Measurements from ENCODE around the gene TMPRSS2.
A peak's percentile ranks its signal among the peaks of the same experiment; 100 is the strongest.

The TMPRSS2 gene

DNA sequence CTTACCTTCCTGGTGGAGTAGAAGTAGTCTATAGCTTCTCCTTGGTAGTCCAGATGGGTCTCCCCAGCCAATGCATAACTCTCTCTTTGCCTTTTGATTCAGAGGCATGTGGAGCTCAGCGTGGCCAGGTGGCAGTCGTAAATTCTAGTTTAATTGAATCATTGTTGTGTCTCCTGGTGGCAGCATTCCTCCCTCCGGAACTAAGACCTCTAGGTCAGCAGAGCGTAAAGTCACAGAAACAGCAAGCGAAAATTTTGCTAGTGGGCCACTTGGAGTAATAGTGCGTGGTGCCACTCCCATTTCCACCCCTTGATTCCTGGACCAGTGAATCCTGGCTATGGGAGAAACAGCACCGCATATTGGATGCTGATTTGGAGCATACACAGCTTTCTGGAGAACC is 3.9 kb upstream of the TMPRSS2 start:
- H3K27me3 ChIP-seq (ENCODE audit: control insufficient read depth in 1 of 2, insufficient read depth in 2 of 2, low read length in 2 of 2) = no peaks in the 10 kb centered on the region
- H3K9ac ChIP-seq (ENCODE audit: low read depth in 1 of 2, low read length in 2 of 2) = no peak overlapping the region
- no peak overlapping the region for H3K27ac ChIP-seq (ENCODE audit: low read depth, low read length)
- H3K36me3 ChIP-seq (ENCODE audit: control insufficient read depth in 1 of 2, insufficient read depth in 2 of 2, low read length in 2 of 2) = no peaks in the 10 kb centered on the region
- no peak overlapping the region for H3K4me3 ChIP-seq (ENCODE audit: low read depth in 1 of 2, low read length in 2 of 2)
- H3K4me1 ChIP-seq (ENCODE audit: control insufficient read depth in 1 of 2, insufficient read depth in 2 of 2, low read length in 2 of 2) = peaks cover 16 to 19% of the 10 kb centered on the region in 2 donors
- H3K9me3 ChIP-seq (ENCODE audit: control insufficient read depth in 1 of 2, low read length in 2 of 2) = no peaks in the 10 kb centered on the region

DNA sequence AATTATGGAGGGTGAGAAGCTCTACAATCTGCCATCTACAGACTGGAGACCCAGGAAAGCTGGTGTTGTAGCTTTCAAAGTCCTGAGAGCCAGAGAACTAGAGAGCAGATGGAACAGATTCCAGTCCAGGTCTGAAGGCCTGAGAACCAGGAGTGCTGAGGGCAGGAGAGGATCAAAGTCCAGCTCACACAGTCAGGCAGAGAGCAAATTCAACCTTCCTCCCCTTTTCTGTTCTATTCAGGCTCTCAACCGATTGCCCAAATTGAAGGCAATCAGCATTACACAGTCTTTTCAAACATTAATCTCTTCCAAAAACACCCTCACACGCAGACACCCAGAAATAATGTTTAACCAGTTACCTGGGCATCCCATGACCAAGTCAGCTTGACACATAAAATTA is 2.5 kb upstream of the TMPRSS2 start:
- H3K36me3 ChIP-seq (ENCODE audit: control insufficient read depth in 1 of 2, insufficient read depth in 2 of 2, low read length in 2 of 2) = no peaks in the 10 kb centered on the region
- no peaks in the 10 kb centered on the region for H3K27me3 ChIP-seq (ENCODE audit: control insufficient read depth in 1 of 2, insufficient read depth in 2 of 2, low read length in 2 of 2)

DNA sequence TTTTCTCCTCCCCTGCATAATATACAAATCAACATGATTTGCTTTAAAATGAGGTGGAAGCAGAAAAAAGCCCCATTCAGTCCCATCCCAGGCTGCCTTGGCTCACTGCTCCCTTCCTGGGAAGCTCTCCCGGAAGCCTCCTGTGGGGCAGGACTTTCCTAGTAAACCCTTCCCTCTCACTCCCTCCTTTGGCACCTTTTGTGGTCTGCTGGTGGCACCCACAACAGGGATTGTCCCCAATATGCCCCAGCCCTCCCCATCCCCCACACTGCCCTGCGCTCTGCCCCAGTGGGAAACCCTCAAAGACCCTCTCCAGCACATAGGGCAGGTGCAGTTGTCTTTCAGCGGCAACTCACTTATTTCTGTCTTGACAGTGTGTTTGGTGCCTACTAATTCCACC is 1.8 kb upstream of the TMPRSS2 start:
- Histone ChIP-seq H3K4me1 (ENCODE audit: control insufficient read depth in 1 of 2, insufficient read depth in 2 of 2, low read length in 2 of 2) (peaks cover 19 to 20% of the 10 kb centered on the region in 2 donors), H3K36me3 (ENCODE audit: control insufficient read depth in 1 of 2, insufficient read depth in 2 of 2, low read length in 2 of 2) (no peaks in the 10 kb centered on the region), H3K9ac (ENCODE audit: low read depth in 1 of 2, low read length in 2 of 2) (no peak overlapping the region), H3K4me3 (ENCODE audit: low read depth in 1 of 2, low read length in 2 of 2) (no peak overlapping the region), H3K27me3 (ENCODE audit: control insufficient read depth in 1 of 2, insufficient read depth in 2 of 2, low read length in 2 of 2) (no peaks in the 10 kb centered on the region), H3K27ac (ENCODE audit: low read depth, low read length) (no peak overlapping the region), H3K9me3 (ENCODE audit: control insufficient read depth in 1 of 2, low read length in 2 of 2) (no peaks in the 10 kb centered on the region)

More for the DNA sequence above, 2.5 kb upstream of the TMPRSS2 start:
- H3K27ac ChIP-seq (ENCODE audit: low read depth, low read length) = no peak overlapping the region
- H3K4me3 ChIP-seq (ENCODE audit: low read depth in 1 of 2, low read length in 2 of 2) = no peak overlapping the region
- peaks cover 16 to 19% of the 10 kb centered on the region in 2 donors for H3K4me1 ChIP-seq (ENCODE audit: control insufficient read depth in 1 of 2, insufficient read depth in 2 of 2, low read length in 2 of 2)
- H3K9me3 ChIP-seq (ENCODE audit: control insufficient read depth in 1 of 2, low read length in 2 of 2) = no peaks in the 10 kb centered on the region
- no peak overlapping the region for H3K9ac ChIP-seq (ENCODE audit: low read depth in 1 of 2, low read length in 2 of 2)

DNA sequence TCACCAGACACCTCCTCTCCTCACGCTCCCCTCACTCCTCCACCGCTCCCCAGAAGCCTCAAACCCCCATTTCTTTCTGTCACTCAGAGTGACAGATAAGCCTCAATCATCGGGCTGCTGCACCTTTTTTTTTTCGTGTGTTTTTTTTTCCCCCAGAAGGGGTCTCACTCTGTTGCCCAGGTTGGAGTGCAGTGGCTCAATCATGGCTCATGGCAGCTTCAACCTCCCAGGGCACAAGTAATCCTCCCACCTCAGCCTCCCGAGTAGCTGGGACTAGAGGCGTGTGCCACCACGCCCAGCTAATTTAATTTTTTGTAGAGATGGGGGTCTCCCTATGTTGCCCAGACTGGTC is 1.2 kb upstream of the TMPRSS2 start:
- Histone ChIP-seq H3K9me3 (ENCODE audit: control insufficient read depth in 1 of 2, low read length in 2 of 2) (no peaks in the 10 kb centered on the region), H3K27ac (ENCODE audit: low read depth, low read length) (peak overlapping the region; percentile 79), H3K4me1 (ENCODE audit: control insufficient read depth in 1 of 2, insufficient read depth in 2 of 2, low read length in 2 of 2) (peaks cover 19 to 22% of the 10 kb centered on the region in 2 donors), H3K9ac (ENCODE audit: low read depth in 1 of 2, low read length in 2 of 2) (peak overlapping the region; percentile 66 to 83), H3K27me3 (ENCODE audit: control insufficient read depth in 1 of 2, insufficient read depth in 2 of 2, low read length in 2 of 2) (no peaks in the 10 kb centered on the region), H3K36me3 (ENCODE audit: control insufficient read depth in 1 of 2, insufficient read depth in 2 of 2, low read length in 2 of 2) (no peaks in the 10 kb centered on the region), H3K4me3 (ENCODE audit: low read depth in 1 of 2, low read length in 2 of 2) (peak overlapping the region; percentile 60 to 65)

DNA sequence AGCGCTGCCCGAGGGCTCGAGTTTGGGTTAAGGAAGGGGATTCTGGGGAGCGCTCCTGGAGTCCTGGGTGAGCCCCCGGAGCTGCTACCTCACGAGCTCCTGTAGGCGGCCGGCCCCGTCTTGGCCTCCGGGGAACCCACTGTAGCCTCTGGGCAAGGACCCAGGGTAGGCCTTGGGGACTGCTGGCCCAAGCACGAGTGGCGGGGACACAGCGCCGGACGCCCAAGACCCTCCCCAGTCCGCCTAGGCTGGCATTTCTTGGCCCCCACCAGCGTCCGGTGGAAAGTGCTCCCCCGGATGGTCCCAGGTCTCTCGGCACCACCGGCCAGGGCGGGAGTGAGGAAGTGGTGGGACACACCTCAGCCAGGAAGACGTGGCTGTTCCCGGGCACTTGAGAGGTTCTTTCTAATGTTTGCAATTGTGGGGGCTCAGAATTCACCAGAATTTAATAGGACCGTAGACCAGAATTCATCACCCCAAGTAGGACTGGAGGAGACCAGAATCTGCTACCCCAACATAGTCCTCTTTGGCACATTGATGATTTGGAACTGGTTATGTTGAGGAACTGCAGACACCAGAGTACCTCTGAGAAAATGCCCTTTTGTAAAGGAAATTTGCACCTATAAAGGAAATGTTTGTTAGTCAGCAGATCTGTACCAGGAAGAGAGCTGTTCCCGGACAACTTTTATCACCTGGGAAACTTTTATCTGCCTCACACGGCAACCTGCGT is 622 bp upstream of the TMPRSS2 start:
- H3K9me3 ChIP-seq (ENCODE audit: control insufficient read depth in 1 of 2, low read length in 2 of 2) = no peaks in the 10 kb centered on the region
- H3K27ac ChIP-seq (ENCODE audit: low read depth, low read length) = peak overlapping the region; percentile 79
- H3K9ac ChIP-seq (ENCODE audit: low read depth in 1 of 2, low read length in 2 of 2) = peak overlapping the region; percentile 66 to 83
- peak overlapping the region; percentile 60 to 65 for H3K4me3 ChIP-seq (ENCODE audit: low read depth in 1 of 2, low read length in 2 of 2)
- H3K4me1 ChIP-seq (ENCODE audit: control insufficient read depth in 1 of 2, insufficient read depth in 2 of 2, low read length in 2 of 2) = peaks cover 21 to 24% of the 10 kb centered on the region in 2 donors
- no peaks in the 10 kb centered on the region for H3K27me3 ChIP-seq (ENCODE audit: control insufficient read depth in 1 of 2, insufficient read depth in 2 of 2, low read length in 2 of 2)
- H3K36me3 ChIP-seq (ENCODE audit: control insufficient read depth in 1 of 2, insufficient read depth in 2 of 2, low read length in 2 of 2) = no peaks in the 10 kb centered on the region

DNA sequence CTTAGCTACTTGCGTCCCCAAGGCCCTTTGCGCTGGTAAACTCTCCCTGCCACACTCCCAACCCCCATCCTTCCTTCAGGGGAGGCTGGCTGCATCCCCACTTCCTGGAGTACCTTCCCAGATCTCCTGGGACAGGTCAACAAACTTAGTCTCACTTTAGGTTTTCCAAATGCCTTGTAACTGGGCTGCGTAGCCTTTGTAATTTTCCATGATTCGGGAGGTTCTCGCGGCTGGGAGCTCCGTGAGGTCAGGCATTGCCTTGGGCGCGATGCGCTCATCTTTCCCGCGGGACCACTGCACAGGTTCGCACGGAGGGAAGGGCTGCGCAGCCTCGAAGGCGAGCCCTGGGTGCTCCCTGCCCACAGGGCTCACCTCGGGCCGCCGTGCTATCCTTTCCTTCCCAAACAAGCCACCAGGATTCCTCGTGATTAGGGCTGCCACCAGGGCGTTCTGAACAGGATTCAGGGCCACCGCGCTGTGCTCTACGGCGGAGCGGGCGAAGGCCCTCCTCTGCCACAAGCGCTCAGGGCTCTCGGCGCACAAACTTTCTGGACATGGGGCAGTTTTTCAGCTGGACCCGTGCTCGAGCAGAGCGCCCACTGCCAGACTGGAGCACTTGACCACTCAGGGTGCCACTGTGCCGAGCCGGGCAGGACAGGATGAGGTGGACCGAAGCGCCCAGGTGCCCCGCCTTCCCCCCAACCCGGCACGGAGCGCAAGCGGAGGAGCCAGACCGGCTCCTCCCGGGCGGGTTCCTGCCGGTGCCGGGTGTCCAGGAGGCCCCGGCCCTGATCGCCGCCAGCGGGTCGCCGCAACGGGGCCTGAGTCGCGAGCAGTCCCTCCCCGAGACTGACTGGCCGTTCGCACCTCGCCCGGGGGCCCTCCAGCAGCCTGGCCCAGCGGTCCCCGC is 1.1 kb downstream of the TMPRSS2 start:
- Histone ChIP-seq H3K27me3 (ENCODE audit: control insufficient read depth in 1 of 2, insufficient read depth in 2 of 2, low read length in 2 of 2) (no peaks in the 10 kb centered on the region), H3K9ac (ENCODE audit: low read depth in 1 of 2, low read length in 2 of 2) (peak overlapping the region; percentile 89 to 94), H3K9me3 (ENCODE audit: control insufficient read depth in 1 of 2, low read length in 2 of 2) (no peaks in the 10 kb centered on the region), H3K36me3 (ENCODE audit: control insufficient read depth in 1 of 2, insufficient read depth in 2 of 2, low read length in 2 of 2) (peaks cover 0 to 4% of the 10 kb centered on the region in 2 donors), H3K4me3 (ENCODE audit: low read depth in 1 of 2, low read length in 2 of 2) (peak overlapping the region; percentile 83 to 84), H3K27ac (ENCODE audit: low read depth, low read length) (peak overlapping the region; percentile 91), H3K4me1 (ENCODE audit: control insufficient read depth in 1 of 2, insufficient read depth in 2 of 2, low read length in 2 of 2) (peaks cover 38% of the 10 kb centered on the region in 2 donors)

DNA sequence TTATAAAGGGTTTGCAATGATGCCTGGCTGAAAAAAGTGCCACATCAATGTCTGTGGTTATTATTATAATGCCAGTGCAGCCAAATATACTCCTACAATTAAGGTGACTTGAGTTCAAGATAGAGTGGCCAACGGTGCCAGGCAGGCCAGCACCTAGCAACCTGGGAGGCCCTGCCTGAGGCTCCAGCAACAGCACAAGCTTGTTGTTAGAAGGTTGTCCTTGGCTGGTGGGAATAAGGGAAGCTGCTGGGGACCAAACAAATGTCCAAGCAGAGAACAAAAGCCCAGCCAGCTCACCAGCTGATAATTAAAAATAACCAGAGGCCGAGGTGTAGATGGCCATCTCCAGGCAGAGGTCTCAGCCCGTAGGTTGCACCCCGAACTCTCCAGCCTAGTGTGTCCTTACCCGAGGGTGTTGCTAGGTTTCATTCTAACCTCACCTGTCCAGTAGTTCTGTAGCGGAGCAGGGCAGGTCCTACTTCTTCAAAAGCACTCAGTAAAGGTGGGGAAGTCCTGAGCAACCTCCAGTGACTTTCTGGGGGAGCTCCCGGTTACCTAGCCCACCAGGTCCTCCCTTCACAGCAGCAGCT is 1.9 kb downstream of the TMPRSS2 start:
- H3K9ac ChIP-seq (ENCODE audit: low read depth in 1 of 2, low read length in 2 of 2) = peak overlapping the region; percentile 89 to 94
- peak overlapping the region; percentile 91 for H3K27ac ChIP-seq (ENCODE audit: low read depth, low read length)
- H3K27me3 ChIP-seq (ENCODE audit: control insufficient read depth in 1 of 2, insufficient read depth in 2 of 2, low read length in 2 of 2) = no peaks in the 10 kb centered on the region
- H3K9me3 ChIP-seq (ENCODE audit: control insufficient read depth in 1 of 2, low read length in 2 of 2) = no peaks in the 10 kb centered on the region
- peaks cover 0 to 4% of the 10 kb centered on the region in 2 donors for H3K36me3 ChIP-seq (ENCODE audit: control insufficient read depth in 1 of 2, insufficient read depth in 2 of 2, low read length in 2 of 2)
- peak overlapping the region; percentile 83 to 84 for H3K4me3 ChIP-seq (ENCODE audit: low read depth in 1 of 2, low read length in 2 of 2)
- peaks cover 38 to 40% of the 10 kb centered on the region in 2 donors for H3K4me1 ChIP-seq (ENCODE audit: control insufficient read depth in 1 of 2, insufficient read depth in 2 of 2, low read length in 2 of 2)

DNA sequence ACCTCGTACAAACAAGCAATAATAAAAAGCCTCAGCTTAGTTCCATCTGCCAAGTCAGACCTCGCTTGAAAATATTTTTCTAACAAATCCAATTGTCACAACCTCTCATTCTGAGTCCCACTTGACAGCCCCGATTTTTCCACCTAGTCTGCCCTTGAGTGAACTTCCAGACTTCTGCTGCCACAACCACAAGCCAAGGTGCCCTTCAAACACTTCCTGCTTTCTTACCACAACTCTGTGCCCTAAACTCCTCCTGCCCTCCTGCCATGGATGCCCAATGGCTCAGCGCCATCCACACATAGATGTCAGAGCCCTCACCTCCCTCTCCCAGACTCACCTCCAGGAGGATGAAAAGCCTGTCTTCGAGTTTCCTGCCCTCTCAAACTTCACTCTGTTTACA is 3.9 kb downstream of the TMPRSS2 start:
- no peaks in the 10 kb centered on the region for H3K9me3 ChIP-seq (ENCODE audit: control insufficient read depth in 1 of 2, low read length in 2 of 2)
- peaks cover 0 to 4% of the 10 kb centered on the region in 2 donors for H3K36me3 ChIP-seq (ENCODE audit: control insufficient read depth in 1 of 2, insufficient read depth in 2 of 2, low read length in 2 of 2)
- peak overlapping the region; percentile 90 for H3K27ac ChIP-seq (ENCODE audit: low read depth, low read length)
- peak overlapping the region; percentile 83 to 84 for H3K4me3 ChIP-seq (ENCODE audit: low read depth in 1 of 2, low read length in 2 of 2)
- H3K4me1 ChIP-seq (ENCODE audit: control insufficient read depth in 1 of 2, insufficient read depth in 2 of 2, low read length in 2 of 2) = peaks cover 44 to 48% of the 10 kb centered on the region in 2 donors
- no peaks in the 10 kb centered on the region for H3K27me3 ChIP-seq (ENCODE audit: control insufficient read depth in 1 of 2, insufficient read depth in 2 of 2, low read length in 2 of 2)
- H3K9ac ChIP-seq (ENCODE audit: low read depth in 1 of 2, low read length in 2 of 2) = peak overlapping the region; percentile 89 to 94

DNA sequence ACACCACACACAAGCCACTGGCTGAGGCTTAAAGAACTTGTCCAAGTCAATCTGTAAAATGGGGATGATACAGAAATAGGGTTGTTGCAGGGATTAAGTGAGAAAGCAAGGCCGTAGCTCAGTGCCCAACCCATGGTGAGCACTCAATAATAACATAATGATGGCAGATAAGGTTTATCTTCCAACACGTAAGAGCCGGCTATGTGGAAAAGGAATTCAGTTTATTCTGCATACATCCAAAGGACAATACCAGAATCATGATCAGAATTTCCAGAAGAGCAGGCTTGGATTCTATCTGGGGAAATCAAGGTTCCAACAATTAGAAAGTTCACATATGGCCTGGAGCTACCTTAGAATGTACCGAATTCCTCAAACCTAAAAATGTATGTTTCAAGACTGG is 4.6 kb downstream of the TMPRSS2 start:
- peak overlapping the region in 1 of 2 donors; percentile 89 for H3K9ac ChIP-seq (ENCODE audit: low read depth in 1 of 2, low read length in 2 of 2)

DNA sequence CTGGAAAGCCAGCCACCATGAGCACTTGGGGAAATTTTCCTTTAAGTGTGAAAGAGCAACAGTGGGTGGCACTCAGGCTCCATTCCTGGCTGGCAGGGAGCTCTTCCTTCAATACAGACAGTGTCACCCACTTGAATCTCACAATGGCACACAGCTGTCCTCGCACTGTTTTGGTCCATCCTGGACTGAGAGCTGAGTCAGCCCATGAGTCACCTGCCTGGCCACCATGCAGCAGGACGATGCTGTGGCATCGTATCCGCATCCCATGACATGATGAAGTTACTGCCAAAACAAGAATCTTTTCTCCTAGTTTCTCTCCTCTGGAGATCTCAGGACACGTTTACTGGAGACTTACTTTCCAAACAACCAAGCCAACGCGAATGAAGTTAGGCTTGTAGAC is 6.0 kb downstream of the TMPRSS2 start:
- Histone ChIP-seq H3K9ac (ENCODE audit: low read depth in 1 of 2, low read length in 2 of 2) (peak overlapping the region; percentile 42 to 49), H3K27ac (ENCODE audit: low read depth, low read length) (peak overlapping the region; percentile 64), H3K27me3 (ENCODE audit: control insufficient read depth in 1 of 2, insufficient read depth in 2 of 2, low read length in 2 of 2) (no peaks in the 10 kb centered on the region), H3K4me1 (ENCODE audit: control insufficient read depth in 1 of 2, insufficient read depth in 2 of 2, low read length in 2 of 2) (peaks cover 56 to 62% of the 10 kb centered on the region in 2 donors), H3K36me3 (ENCODE audit: control insufficient read depth in 1 of 2, insufficient read depth in 2 of 2, low read length in 2 of 2) (peaks cover 0 to 8% of the 10 kb centered on the region in 2 donors), H3K9me3 (ENCODE audit: control insufficient read depth in 1 of 2, low read length in 2 of 2) (no peaks in the 10 kb centered on the region), H3K4me3 (ENCODE audit: low read depth in 1 of 2, low read length in 2 of 2) (peak overlapping the region; percentile 33 to 83)

More for the DNA sequence above, 4.6 kb downstream of the TMPRSS2 start:
- no peaks in the 10 kb centered on the region for H3K9me3 ChIP-seq (ENCODE audit: control insufficient read depth in 1 of 2, low read length in 2 of 2)
- H3K4me1 ChIP-seq (ENCODE audit: control insufficient read depth in 1 of 2, insufficient read depth in 2 of 2, low read length in 2 of 2) = peaks cover 46 to 50% of the 10 kb centered on the region in 2 donors
- peak overlapping the region; percentile 83 to 84 for H3K4me3 ChIP-seq (ENCODE audit: low read depth in 1 of 2, low read length in 2 of 2)
- peak overlapping the region; percentile 52 for H3K27ac ChIP-seq (ENCODE audit: low read depth, low read length)
- no peaks in the 10 kb centered on the region for H3K27me3 ChIP-seq (ENCODE audit: control insufficient read depth in 1 of 2, insufficient read depth in 2 of 2, low read length in 2 of 2)
- H3K36me3 ChIP-seq (ENCODE audit: control insufficient read depth in 1 of 2, insufficient read depth in 2 of 2, low read length in 2 of 2) = peaks cover 0 to 4% of the 10 kb centered on the region in 2 donors
